ENCODE measurements around the gene MRPL49.

Gene MRPL49

GRCh38 chr11:65121865-65122696 lies at the start of gene MRPL49, which contains the start of gene FAU:
MRPL49 (plus strand) TSS chr11:65122321; CDS start chr11:65122347, 26 bp downstream.
FAU (minus strand) TSS chr11:65122134; CDS start chr11:65121813, 321 bp downstream.
- FAIRE-seq = peak; percentile 80

- FAIRE-seq = no peak
Observed at GRCh38 chr11:65072631-65072966, 49.5 kb upstream of the MRPL49 start.

- no peak for FAIRE-seq
Observed at GRCh38 chr11:65077451-65077850, 44.7 kb upstream of the MRPL49 start.

- FAIRE-seq = no peak
Observed at GRCh38 chr11:65078151-65078550, 44.0 kb upstream of the MRPL49 start.

- no peak for FAIRE-seq
Observed at GRCh38 chr11:65078786-65079342, 43.3 kb upstream of the MRPL49 start.

GRCh38 chr11:65083134-65083833 lies 38.8 kb upstream of the MRPL49 start:
- no peak for FAIRE-seq

- no peak for FAIRE-seq
Observed at GRCh38 chr11:65083834-65084597, 38.1 kb upstream of the MRPL49 start, which contains the start of the genes CDCA5 and ZFPL1. CDCA5 (minus strand) TSS chr11:65084040; CDS start chr11:65083978, 62 bp downstream. ZFPL1 (plus strand) TSS chr11:65084222; CDS start chr11:65084699, 477 bp downstream.

- no peak for FAIRE-seq
Observed at GRCh38 chr11:65084598-65085375, 37.3 kb upstream of the MRPL49 start.

- no peak for FAIRE-seq
Observed at GRCh38 chr11:65085446-65085845, 36.7 kb upstream of the MRPL49 start.

GRCh38 chr11:65086809-65087208 lies 35.3 kb upstream of the MRPL49 start:
- no peak for FAIRE-seq

- FAIRE-seq = no peak
Observed at GRCh38 chr11:65087216-65087615, 34.9 kb upstream of the MRPL49 start.

- FAIRE-seq = no peak
Observed at GRCh38 chr11:65087827-65088226, 34.3 kb upstream of the MRPL49 start.

GRCh38 chr11:65089621-65090020 lies 32.5 kb upstream of the MRPL49 start:
- FAIRE-seq = no peak

- FAIRE-seq = no peak
Observed at GRCh38 chr11:65090628-65091027, 31.5 kb upstream of the MRPL49 start.

GRCh38 chr11:65095427-65095826 lies 26.7 kb upstream of the MRPL49 start:
- FAIRE-seq = no peak

- no peak for FAIRE-seq
Observed at GRCh38 chr11:65095974-65096806, 25.9 kb upstream of the MRPL49 start, which contains the start of gene VPS51. VPS51 (plus strand) TSS chr11:65096214; CDS start chr11:65096251, 37 bp downstream.

- no peak for FAIRE-seq
Observed at GRCh38 chr11:65096926-65097325, 25.2 kb upstream of the MRPL49 start.

- no peak for FAIRE-seq
Observed at GRCh38 chr11:65100674-65101350, 21.3 kb upstream of the MRPL49 start.

GRCh38 chr11:65102142-65103095 lies 19.7 kb upstream of the MRPL49 start:
- no peak for FAIRE-seq

Measured in TTC549 (cell line).